Erythroblast (primary cell): ENCODE results near the gene EHBP1L1.

Experiments used
- GATA1 ChIP-seq: IDR thresholded peaks from 2 replicates; pipeline ENCODE4 v1.6.1; 2011; ENCODE audit warnings: low read depth, mild to moderate bottlenecking, control low read depth, low read length, moderate library complexity
- POLR2A ChIP-seq: IDR thresholded peaks from 2 replicates; pipeline ENCODE4 v1.6.1; 2011; ENCODE audit warnings: mild to moderate bottlenecking, low read length

- TF ChIP-seq POLR2A (no peak), GATA1 (no peak)
Measured at GRCh38 chr11:65611028-65611757, 35.3 kb downstream of the EHBP1L1 start.
